HepG2 (cell line): ENCODE data around the gene MBD3. TPM values are rescaled to one million over a fixed set of nuclear protein-coding genes. Genes with fewer than 3 reads are reported as not detected.

Source experiments
- CEBPB ChIP-seq: IDR thresholded peaks from 2 replicates; pipeline ENCODE4 v1.6.1; 2011; ENCODE audit warnings: low read depth, low read length, improper control_type of control experiment, borderline replicate concordance
- CSRNP1 ChIP-seq: sonication (generic); formaldehyde crosslinking; IDR thresholded peaks from 2 replicates; pipeline ENCODE4 v1.8.1; 2023; ENCODE audit warnings: mild to moderate bottlenecking, missing genetic modification reagents
- DMTF1 ChIP-seq: sonication (generic); formaldehyde crosslinking; IDR thresholded peaks from 2 replicates; pipeline ENCODE4 v1.4.0; 2020; ENCODE audit warnings: mild to moderate bottlenecking, missing genetic modification reagents
- E2F5 ChIP-seq: sonication (generic); formaldehyde crosslinking; conservative IDR thresholded peaks from 2 replicates; pipeline ENCODE4 v1.4.0; 2020; ENCODE audit warnings: missing genetic modification reagents
- ETS1 ChIP-seq: sonication (generic); formaldehyde crosslinking; IDR thresholded peaks from 2 replicates; pipeline ENCODE4 v1.4.0; 2020; ENCODE audit warnings: missing genetic modification reagents
- GMEB2 ChIP-seq: IDR thresholded peaks from 2 replicates; pipeline ENCODE4 v1.6.1; 2016; ENCODE audit warnings: missing biosample characterization, missing genetic modification reagents, low read depth
- HMG20B ChIP-seq: conservative IDR thresholded peaks from 2 replicates; pipeline ENCODE4 v1.6.1; 2016; ENCODE audit warnings: missing genetic modification reagents, missing compliant biosample characterization
- KDM3A ChIP-seq: IDR thresholded peaks from 2 replicates; pipeline ENCODE4 v1.6.1; 2018; ENCODE audit warnings: low read depth, missing compliant biosample characterization
- MAZ ChIP-seq, 2 experiments: sonication (generic) in 1 of 2; formaldehyde crosslinking in 1 of 2; IDR thresholded peaks; 2 replicates each; pipeline versions ENCODE4 v1.5.0 to v1.6.1; 2012 to 2020; ENCODE audit warnings: low read depth in 2 of 2, mild to moderate bottlenecking in 2 of 2, borderline replicate concordance in 1 of 2, improper control_type of control experiment in 1 of 2, low read length in 1 of 2, missing genetic modification reagents in 1 of 2, moderate library complexity in 1 of 2
- PTBP1 ChIP-seq: fragments of 200-400 bp; formaldehyde crosslinking; IDR thresholded peaks from 2 replicates; pipeline ENCODE4 v1.6.1; 2018; ENCODE audit warnings: low read length, low read depth; ENCODE audit not compliant: poor library complexity, severe bottlenecking
- RXRB ChIP-seq: IDR thresholded peaks from 2 replicates; pipeline ENCODE4 v1.6.1; 2016; ENCODE audit warnings: borderline replicate concordance, missing genetic modification reagents, missing compliant biosample characterization
- SIN3A ChIP-seq: IDR thresholded peaks from 2 replicates; pipeline ENCODE4 v1.6.1; 2011; ENCODE audit warnings: low read depth, mild to moderate bottlenecking, control low read depth, low read length, borderline replicate concordance
- THRA ChIP-seq: sonication (generic); formaldehyde crosslinking; IDR thresholded peaks from 2 replicates; pipeline ENCODE4 v1.4.0; 2020; ENCODE audit warnings: missing genetic modification reagents, borderline replicate concordance
- ZNF441 ChIP-seq: sonication (generic); formaldehyde crosslinking; IDR thresholded peaks from 2 replicates; pipeline ENCODE4 v1.7.0; 2021; ENCODE audit warnings: missing genetic modification reagents, borderline replicate concordance
- ZNF564 ChIP-seq: sonication (generic); formaldehyde crosslinking; IDR thresholded peaks from 2 replicates; pipeline ENCODE4 v1.8.1; 2023; ENCODE audit warnings: mild to moderate bottlenecking, missing genetic modification reagents
- ZNF570 ChIP-seq: sonication (generic); formaldehyde crosslinking; IDR thresholded peaks from 2 replicates; pipeline ENCODE4 v1.4.0; 2020; ENCODE audit warnings: mild to moderate bottlenecking, missing genetic modification reagents, borderline replicate concordance
- ZNF691 ChIP-seq: sonication (generic); formaldehyde crosslinking; IDR thresholded peaks from 2 replicates; pipeline ENCODE4 v1.4.0; 2020; ENCODE audit warnings: missing genetic modification reagents, low read depth, mild to moderate bottlenecking, borderline replicate concordance
- polyA plus RNA-seq, 8 experiments: library from polyadenylated mRNA; depleted of rRNA in 3 of 8; stranded (reverse) in 7 of 8; unstranded in 1 of 8; fragments of >200 nt; fragmentation: Illumina TruSeq in 4 of 8; extraction: Trizol in 4 of 8; gene quantifications; 2 replicates each; pipeline versions ENCODE4 v1.2.1 to v1.2.3, GENCODE V29; 2011 to 2016; ENCODE audit warnings: low read depth in 4 of 8, missing spikeins in 1 of 8, mixed read lengths in 1 of 8; ENCODE audit not compliant: insufficient read depth in 1 of 8
- total RNA-seq, 5 experiments: library from RNA; depleted of rRNA; stranded (reverse); fragments of >200 nt; fragmentation: Illumina TruSeq; extraction: Trizol; gene quantifications; 2 replicates each; pipeline ENCODE4 v1.2.3, GENCODE V29; 2016; ENCODE audit warnings: low read depth in 1 of 5

The MBD3 gene
- total and polyA plus RNA-seq, 2 of the 13 experiments (the other 11 are each of a cell fraction or from before 2014, with no cell fraction given), result 21.2 to 76.9 TPM

GRCh38 chr19:1568320-1569019 lies 24.2 kb downstream of the MBD3 start, which contains the start of gene MEX3D (continued):
- TF ChIP-seq CSRNP1 (CRISPR knock-in tag), result 0 out of 2 replicates have a peak, but pooled peaks have one; percentile 54
- 0 out of 2 replicates have a peak, but pooled peaks have one; percentile 41 for TF ChIP-seq E2F5 (CRISPR knock-in tag)
- TF ChIP-seq KDM3A (CRISPR knock-in tag), result no peak
- no peak for TF ChIP-seq THRA (CRISPR knock-in tag)
- TF ChIP-seq ZNF564, result peak; percentile 59; the same call in 1 of the 2 replicates
- peak; percentile 49; the same call in 1 of the 2 replicates for TF ChIP-seq ZNF691 (CRISPR knock-in tag)
- no peak for TF ChIP-seq RXRB (CRISPR knock-in tag)
- no peak for TF ChIP-seq CEBPB
- TF ChIP-seq ZNF441, result no peak
- TF ChIP-seq PTBP1, result no peak
- TF ChIP-seq ZNF570, result 0 out of 2 replicates have a peak, but pooled peaks have one; percentile 63
- 0 out of 2 replicates have a peak, but pooled peaks have one; percentile 50 for TF ChIP-seq ETS1 (CRISPR knock-in tag)
- no peak for TF ChIP-seq GMEB2 (CRISPR knock-in tag)
- no peak for TF ChIP-seq MAZ (IDR thresholded peaks at IDR 0.05; ENCODE audit: borderline replicate concordance, low read depth, low read length)
- peak; percentile 85 for TF ChIP-seq MAZ (CRISPR knock-in tag; IDR thresholded peaks at IDR 0.05; ENCODE audit: low read depth)
- peak; percentile 44; the same call in 1 of the 2 replicates for TF ChIP-seq SIN3A
- TF ChIP-seq HMG20B (CRISPR knock-in tag), result no peak
- TF ChIP-seq DMTF1, result no peak
